Measurements from ENCODE around the gene CBLL1. TPM values are rescaled to one million over a fixed set of nuclear protein-coding genes. Genes with fewer than 3 reads are reported as not detected.

The CBLL1 gene
- total and polyA plus RNA-seq, 2 of the 13 experiments (the other 11 are each of a cell fraction or from before 2014, with no cell fraction given), result 8.8 to 10.5 TPM

GRCh38 chr7:107742678-107743566 is 1.0 kb upstream of the CBLL1 start (continued):
- TF ChIP-seq ZBTB49 (CRISPR knock-in tag; IDR thresholded peaks at IDR 0.05; ENCODE audit: borderline replicate concordance) (no peak), ZSCAN25 (CRISPR knock-in tag; IDR thresholded peaks at IDR 0.05) (0 out of 2 replicates have a peak, but pooled peaks have one; percentile 37), KDM6A (CRISPR knock-in tag; IDR thresholded peaks at IDR 0.05; ENCODE audit: low read depth) (0 out of 2 replicates have a peak, but pooled peaks have one; percentile 43), SSRP1 (CRISPR knock-in tag; IDR thresholded peaks at IDR 0.05) (0 out of 2 replicates have a peak, but pooled peaks have one; percentile 71), PRPF4 (IDR thresholded peaks at IDR 0.05; ENCODE audit: low read depth, low read length, poor library complexity, severe bottlenecking) (no peak), ZFP41 (CRISPR knock-in tag; IDR thresholded peaks at IDR 0.05; ENCODE audit: borderline replicate concordance) (0 out of 2 replicates have a peak, but pooled peaks have one; percentile 27), ZKSCAN8 (CRISPR knock-in tag; IDR thresholded peaks at IDR 0.05; ENCODE audit: borderline replicate concordance) (no peak), ZMAT3 (CRISPR knock-in tag; conservative IDR thresholded peaks at IDR 0.05) (peak; percentile 94; the same call in 1 of the 2 replicates), ZNF326 (CRISPR knock-in tag; IDR thresholded peaks at IDR 0.05; ENCODE audit: borderline replicate concordance) (no peak), TIGD3 (CRISPR knock-in tag; IDR thresholded peaks at IDR 0.05; ENCODE audit: borderline replicate concordance) (0 out of 2 replicates have a peak, but pooled peaks have one; percentile 24)

Data from HepG2 (cell line).